ENCODE results near the gene ERCC1.
"Not testable (repeated sequence)": the region's sequence is repeated elsewhere in the genome, so short reads cannot be mapped to it uniquely, and the experiment has no call there.

The ERCC1 gene

DNA sequence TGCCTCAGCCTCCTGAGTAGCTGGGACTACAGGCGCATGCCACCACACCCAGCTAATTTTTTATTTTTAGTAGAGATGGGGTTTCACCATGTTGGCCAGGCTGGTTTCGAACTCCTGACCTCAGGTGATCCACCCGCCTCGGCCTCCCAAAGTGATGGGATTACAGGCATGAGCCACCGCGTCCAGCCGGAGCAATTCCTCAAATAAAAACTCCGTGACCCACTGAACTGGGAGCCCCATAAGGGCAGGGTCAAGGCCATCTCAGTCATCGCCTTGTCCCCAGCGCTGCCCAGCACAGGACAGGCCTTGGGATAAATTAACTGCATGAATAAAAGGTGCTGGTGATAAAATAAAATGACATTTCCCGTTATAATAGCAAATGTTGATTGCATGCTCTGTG, 6.2 kb upstream of the ERCC1 start:
- not testable (repeated sequence) for DNase-seq (ENCODE audit: low read depth in 2 of 2)

- DNase-seq (ENCODE audit: low read depth in 2 of 2), result peak in 1 of 2 donors; percentile 25
Measured at GRCh38 chr19:45428384-45429231, 4.9 kb upstream of the ERCC1 start.

DNA sequence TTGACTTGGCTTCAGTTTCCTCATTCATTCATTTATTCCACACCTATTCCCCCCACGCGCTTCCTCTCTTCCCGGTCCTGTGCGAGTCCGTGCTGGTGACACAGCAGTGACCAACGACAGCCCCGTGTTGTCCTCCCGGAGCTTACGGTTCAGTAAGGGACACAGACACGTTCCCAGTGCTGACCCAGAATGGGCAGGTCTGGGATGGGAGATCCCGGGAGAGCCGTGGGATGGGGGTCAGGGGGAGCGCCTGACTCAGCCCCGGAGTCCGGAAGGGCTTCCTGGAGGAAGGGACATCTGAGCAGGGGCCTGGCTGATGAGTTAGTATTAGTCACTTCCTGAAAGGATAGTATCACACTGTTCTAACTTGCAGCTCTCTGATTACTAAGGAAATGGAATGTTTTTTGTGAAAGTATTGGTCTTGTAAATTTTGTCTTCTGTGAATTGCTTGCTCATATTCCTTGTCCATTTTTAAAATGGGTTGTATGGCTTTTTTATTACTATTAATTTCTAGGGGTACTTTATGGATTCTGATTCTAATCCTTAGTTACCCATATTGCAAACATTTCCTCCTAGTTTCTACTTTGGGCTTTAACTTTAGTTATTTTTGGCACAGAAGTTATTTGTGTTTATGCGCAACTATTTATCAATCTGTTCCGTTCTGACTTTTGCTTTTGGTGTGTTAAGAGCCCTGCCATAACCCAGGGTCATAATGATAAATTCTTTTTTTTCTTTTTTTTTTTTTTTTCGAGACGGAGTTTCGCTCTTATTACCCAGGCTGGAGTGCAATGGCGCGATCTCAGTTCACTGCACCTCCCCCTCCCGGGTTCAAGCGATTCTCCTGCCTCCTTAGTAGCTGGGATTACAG, 708 bp upstream of the ERCC1 start:
- peak; percentile 18 to 23 for DNase-seq (ENCODE audit: low read depth in 2 of 2)

GRCh38 chr19:45423033-45423588, 606 bp downstream of the ERCC1 start:
- DNase-seq (ENCODE audit: low read depth in 2 of 2), result no peak

DNA sequence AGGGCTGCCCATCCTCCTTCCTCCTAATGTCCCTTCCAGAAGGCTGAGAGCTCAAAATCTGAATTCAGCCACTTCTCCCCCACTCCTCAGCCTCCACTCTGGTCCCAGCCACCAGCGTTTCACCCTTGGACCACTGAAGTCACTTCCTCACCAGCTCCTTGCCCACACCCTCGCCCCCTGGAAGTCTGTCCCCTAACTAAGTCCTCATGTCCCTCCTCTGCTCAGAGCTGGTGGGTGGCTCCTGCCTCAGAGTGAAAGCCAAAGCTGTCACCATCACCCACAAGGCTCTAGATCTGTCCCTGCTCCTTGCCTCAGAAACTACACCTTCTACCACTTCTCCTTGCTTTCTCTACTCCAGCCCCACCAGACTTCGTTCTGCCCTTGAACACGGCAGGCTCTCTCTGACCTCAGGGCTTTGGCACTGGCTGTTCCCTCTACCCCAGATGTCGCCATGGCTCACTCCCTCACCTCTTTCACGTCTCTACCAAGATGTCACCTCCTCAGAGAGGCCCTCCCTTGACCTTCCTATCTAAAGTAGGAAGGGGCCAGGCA, 1.7 kb downstream of the ERCC1 start:
- no peak for DNase-seq (ENCODE audit: low read depth in 2 of 2)

GRCh38 chr19:45420871-45421270, 2.8 kb downstream of the ERCC1 start:
- no peak for DNase-seq (ENCODE audit: low read depth in 2 of 2)

- no peak for DNase-seq (ENCODE audit: low read depth in 2 of 2)
Measured at GRCh38 chr19:45420356-45420755, 3.4 kb downstream of the ERCC1 start.

DNA sequence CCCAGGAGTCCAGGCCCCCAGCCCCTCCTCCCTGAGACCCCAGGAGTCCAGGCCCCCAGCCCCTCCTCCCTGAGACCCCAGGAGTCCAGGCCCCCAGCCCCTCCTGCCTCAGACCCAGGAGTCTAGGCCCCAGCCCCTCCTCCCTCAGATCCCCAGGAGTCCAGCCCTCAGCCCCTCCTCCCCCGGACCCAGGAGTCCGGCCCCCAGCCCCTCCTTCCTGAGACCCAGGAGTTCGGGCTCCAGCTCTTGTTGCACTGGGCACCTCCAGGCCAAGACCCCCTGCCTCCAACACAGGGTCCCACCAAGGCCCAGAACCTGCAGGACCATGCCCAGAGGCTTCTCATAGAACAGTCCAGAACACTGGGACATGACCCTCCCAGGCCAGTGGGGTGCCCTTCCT, 3.8 kb downstream of the ERCC1 start:
- no peak for DNase-seq (ENCODE audit: low read depth in 2 of 2)

DNA sequence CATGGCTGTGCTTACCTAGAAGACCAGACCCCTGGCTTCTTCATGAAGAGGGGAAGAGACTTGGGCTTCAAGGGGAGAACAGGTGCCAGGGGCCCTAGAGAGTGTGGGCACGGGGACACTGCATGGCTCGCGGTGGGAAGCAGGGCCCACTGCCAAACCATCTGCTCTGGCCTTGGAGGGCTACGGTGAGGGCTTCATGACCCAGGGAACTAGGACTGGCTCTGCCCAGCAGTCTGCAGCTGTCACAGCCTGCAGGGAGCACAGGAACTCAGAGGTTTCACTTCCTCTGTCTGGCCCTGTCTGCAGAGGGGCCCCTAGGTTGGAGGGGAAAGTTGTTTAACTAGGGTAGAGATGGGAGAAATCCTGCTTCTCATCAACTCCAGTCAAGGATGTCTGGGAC, 4.3 kb downstream of the ERCC1 start:
- DNase-seq (ENCODE audit: low read depth in 2 of 2), result no peak

DNA sequence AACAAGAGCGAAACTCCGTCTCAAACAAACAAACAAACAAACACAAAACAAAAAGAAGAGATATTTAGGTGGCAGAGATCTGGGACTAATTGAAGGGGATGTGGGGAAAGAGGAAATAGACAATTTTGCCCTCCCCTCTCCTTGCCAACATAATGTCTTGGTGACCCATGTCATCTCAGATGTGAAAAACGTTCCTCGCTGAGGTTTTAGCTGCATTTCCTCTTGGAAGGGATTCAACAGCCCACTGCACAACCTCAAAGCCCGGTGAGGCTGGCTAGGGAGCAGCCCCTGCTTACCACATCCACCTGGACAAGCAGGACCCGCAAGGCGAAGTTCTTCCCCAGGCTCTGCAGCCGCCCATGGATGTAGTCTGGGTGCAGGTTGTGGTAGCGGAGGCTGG, 4.9 kb downstream of the ERCC1 start:
- no peak for DNase-seq (ENCODE audit: low read depth in 2 of 2)

GRCh38 chr19:45417151-45417550, 6.6 kb downstream of the ERCC1 start:
- DNase-seq (ENCODE audit: low read depth in 2 of 2), result no peak

DNA sequence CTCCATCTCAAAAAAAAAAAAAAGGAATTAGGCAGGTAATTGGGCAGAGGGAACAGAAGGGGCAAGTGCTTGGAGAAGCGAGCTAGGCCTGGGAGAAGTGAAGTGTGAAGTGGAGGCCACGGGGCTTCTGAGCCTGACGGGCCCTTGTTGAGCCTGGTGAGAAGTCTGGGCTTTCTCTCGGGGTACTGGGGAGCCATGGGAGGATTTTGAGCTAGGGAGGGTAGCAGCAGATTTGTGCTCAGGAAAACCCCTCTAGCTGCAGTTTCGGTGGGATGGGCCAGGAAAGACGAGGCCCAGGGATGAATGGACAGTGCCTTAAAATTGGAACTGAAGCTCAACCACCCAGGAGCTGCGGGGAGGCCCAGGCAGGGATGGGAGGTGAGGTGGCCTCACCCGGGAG, 9.2 kb downstream of the ERCC1 start:
- no peak for DNase-seq (ENCODE audit: low read depth in 2 of 2)

DNA sequence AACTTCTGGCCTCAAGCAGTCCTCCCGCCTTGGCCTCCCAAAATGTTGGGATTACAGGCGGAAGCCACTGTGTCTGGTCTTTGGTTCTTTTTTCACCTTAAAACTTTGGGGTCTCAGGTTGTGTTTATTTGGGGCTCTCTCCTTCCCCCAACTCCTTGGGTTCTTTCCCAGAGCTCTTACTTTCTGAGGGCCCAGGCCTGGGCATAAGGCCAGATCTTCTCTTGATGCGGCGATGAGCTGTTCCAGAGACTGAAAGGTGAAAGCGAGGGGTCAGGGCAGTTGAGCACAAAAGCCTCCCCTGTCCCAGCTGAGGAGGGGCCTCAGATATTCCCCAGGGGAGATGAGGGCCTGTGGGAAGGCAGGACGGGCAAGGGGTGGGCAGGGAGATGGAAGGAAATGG, 10.2 kb downstream of the ERCC1 start:
- DNase-seq (ENCODE audit: low read depth in 2 of 2), result no peak

DNA sequence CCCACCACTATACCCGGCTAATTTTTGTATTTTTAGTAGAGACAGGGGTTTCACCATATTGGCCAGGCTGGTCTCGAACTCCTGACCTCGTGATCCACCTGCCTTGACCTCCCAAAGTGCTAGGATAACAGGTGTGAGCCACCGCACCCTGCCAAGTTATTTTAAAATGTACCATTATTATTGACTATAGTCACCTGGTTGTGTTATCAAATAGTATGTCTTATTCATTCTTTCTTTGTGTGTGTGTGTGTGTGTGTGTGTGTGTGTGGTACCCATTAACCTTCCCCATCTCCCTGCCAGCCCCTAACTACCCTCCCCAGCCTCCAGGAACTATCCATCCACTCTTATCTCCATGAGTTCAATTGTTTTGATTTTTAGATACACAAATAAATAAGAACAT, 13.4 kb downstream of the ERCC1 start:
- DNase-seq (ENCODE audit: low read depth in 2 of 2), result not testable (repeated sequence)

DNA sequence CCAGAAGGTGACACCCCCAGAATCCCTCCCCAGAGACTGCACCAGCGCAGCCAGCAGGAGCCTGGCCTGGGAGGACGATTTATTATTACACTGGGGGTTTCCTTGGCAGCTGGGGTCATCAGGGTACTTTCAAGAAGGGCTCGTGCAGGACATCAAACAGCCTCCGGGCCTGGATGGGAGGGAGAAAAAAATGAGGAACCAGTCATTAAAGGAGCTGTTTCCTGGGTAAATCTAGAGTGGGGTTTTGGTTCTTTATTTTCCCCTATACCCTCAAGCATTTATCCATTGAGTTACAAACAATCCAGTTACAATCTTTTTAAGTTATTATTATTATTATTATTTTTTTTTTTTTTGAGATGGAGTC, 14.2 kb downstream of the ERCC1 start:
- no peak for DNase-seq (ENCODE audit: low read depth in 2 of 2)

DNA sequence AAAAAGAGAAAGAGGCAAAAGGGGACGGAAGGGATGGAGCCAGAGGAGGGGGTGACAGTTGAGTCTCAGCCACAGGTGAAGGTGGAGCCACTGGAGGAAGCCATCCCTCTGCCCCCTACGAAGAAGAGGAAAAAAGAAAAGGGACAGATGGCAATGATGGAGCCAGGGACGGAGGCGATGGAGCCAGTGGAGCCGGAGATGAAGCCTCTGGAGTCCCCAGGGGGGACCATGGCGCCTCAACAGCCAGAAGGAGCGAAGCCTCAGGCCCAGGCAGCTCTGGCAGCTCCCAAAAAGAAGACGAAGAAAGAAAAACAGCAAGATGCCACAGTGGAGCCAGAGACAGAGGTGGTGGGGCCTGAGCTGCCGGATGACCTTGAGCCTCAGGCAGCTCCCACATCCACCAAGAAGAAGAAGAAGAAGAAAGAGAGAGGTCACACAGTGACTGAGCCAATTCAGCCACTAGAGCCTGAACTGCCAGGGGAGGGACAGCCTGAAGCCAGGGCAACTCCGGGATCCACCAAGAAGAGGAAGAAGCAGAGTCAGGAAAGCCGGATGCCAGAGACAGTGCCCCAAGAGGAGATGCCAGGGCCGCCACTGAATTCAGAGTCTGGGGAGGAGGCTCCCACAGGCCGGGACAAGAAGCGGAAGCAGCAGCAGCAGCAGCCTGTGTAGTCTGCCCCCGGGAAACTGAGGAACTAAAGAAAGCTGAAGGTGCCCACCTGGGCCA, 14.7 kb downstream of the ERCC1 start:
- no peak for DNase-seq (ENCODE audit: low read depth in 2 of 2)

GRCh38 chr19:45408121-45408520, 15.6 kb downstream of the ERCC1 start:
- DNase-seq (ENCODE audit: low read depth in 2 of 2), result no peak

GRCh38 chr19:45407585-45407984, 16.1 kb downstream of the ERCC1 start:
- not testable (repeated sequence) for DNase-seq (ENCODE audit: low read depth in 2 of 2)

DNA sequence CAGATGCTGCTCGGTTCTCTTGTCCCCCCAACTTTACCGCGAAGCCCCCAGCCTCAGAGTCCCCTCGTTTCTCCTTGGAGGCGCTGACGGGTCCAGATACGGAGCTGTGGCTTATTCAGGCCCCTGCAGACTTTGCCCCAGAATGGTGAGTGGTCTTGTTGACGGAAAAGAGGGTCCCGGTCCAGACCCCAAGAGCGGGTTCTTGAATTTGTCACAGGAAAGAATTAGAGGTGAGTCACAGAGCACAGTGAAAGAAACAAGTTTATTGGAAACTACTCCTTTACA, 16.7 kb downstream of the ERCC1 start:
- DNase-seq (ENCODE audit: low read depth in 2 of 2), result no peak

DNA sequence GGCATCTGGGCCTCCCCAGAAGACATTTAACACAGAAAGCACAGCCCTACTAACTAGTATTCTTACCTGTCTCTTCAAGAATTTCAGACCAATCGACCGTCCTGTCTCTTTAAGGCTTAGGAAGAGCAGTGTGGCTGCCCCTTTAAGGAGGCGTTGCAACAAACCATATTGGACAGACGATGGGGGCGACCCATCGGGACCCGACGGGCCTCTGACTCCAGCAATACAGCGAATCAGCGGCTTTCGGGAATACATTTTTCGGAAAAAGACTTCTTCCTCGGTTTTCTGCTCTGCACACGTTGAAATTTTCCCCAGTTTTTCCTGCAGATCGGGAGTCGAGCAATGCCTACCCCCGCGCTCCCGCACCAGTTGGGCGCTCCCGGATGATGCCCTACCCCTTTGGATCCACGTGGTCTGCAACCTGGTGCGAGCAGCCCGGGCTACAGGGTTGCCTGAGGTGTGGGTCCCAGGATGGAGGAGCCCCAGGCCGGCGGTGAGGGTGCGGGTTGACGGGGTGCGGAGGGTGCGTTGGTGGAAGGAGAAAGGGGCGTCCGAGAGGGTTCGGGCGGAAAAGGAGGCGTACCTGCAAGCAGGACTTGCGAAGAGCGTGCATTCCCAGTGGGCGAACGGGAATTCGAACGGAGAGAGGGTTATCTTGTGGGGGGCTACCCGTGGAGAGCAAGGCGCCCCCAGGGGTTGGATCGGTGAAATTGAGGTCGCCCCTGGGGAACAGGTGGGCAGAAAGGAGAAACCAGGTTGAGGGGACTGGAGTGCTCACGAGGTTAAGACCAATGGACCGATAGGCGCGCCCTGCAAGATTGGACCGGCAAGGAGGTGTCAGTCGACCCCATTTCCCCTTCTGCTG, 17.3 kb downstream of the ERCC1 start, which contains the start of gene POLR1G:
Gene POLR1G, plus strand, starts transcription at position 419 of the 865 bp plus-strand sequence. Its CDS starts 53 bp downstream, at position 472.
- peak; percentile 71 to 73 for DNase-seq (ENCODE audit: low read depth in 2 of 2)
